OCI-LY7 (cell line): Measurements from ENCODE around the gene HMGN4. TPM values are rescaled to one million over a fixed set of nuclear protein-coding genes. Genes with fewer than 3 reads are reported as not detected.

ENCODE experiments used
- BruUV-seq: library from RNA; stranded (reverse); fragments of 400-500 nt; replicated peaks from 2 replicates; lab custom pipeline; 2021; lab: Mats Ljungman, UMichigan
- CTCF ChIA-PET: fragments of 300-600 bp; sonication (Branson Sonifier 250); formaldehyde crosslinking; loops from one replicate; lab custom pipeline; 2022; ENCODE audit warnings: antibody characterized with exemption; ENCODE audit not compliant: unreplicated experiment; lab: Charles Lee
- POLR2A ChIA-PET: fragments of 300-600 bp; sonication (Branson Sonifier 250); formaldehyde crosslinking; loops from one replicate; lab custom pipeline; 2022; ENCODE audit warnings: antibody characterized with exemption; lab: Charles Lee
- DNase-seq: peaks from one replicate; pipeline ENCODE4 v3.0.0-alpha.2; 2015; ENCODE audit warnings: low spot score
- H2AFZ ChIP-seq: fragments of 200-600 bp; sonication (generic), shearing (Covaris generic); 2 replicates; pipeline ENCODE4 v1.6.1; 2014; ENCODE audit warnings: mild to moderate bottlenecking, antibody characterized with exemption, low read length, moderate library complexity
- H3K27ac ChIP-seq: fragments of 200-600 bp; sonication (generic); 2 replicates; pipeline ENCODE4 v1.5.1; 2014; ENCODE audit warnings: mixed run types, low read depth, mild to moderate bottlenecking, moderate library complexity, low read length, inconsistent platforms; ENCODE audit not compliant: poor library complexity, severe bottlenecking
- H3K36me3 ChIP-seq: fragments of 200-600 bp; sonication (generic); 2 replicates; pipeline ENCODE4 v1.6.1; 2014; ENCODE audit warnings: mild to moderate bottlenecking, antibody characterized with exemption, low read length, moderate library complexity, mixed read lengths; ENCODE audit not compliant: insufficient read depth
- H3K4me1 ChIP-seq: fragments of 200-600 bp; sonication (generic); 2 replicates; pipeline ENCODE4 v1.5.1; 2014; ENCODE audit warnings: mild to moderate bottlenecking, low read length; ENCODE audit not compliant: insufficient read depth, poor library complexity, severe bottlenecking
- H3K4me2 ChIP-seq: fragments of 200-600 bp; sonication (generic); 2 replicates; pipeline ENCODE4 v1.6.1; 2014; ENCODE audit warnings: mild to moderate bottlenecking, low read length
- H3K4me3 ChIP-seq: fragments of 200-600 bp; sonication (generic); 2 replicates; pipeline ENCODE4 v1.5.1; 2014; ENCODE audit warnings: mild to moderate bottlenecking, low read depth, low read length; ENCODE audit not compliant: poor library complexity, severe bottlenecking
- H3K79me2 ChIP-seq: fragments of 200-600 bp; sonication (generic); 2 replicates; pipeline ENCODE4 v1.6.1; 2016; ENCODE audit warnings: low read depth, mild to moderate bottlenecking, low read length, moderate library complexity, mixed read lengths; ENCODE audit not compliant: insufficient read depth
- H3K9me2 ChIP-seq: fragments of 200-600 bp; sonication (generic); 2 replicates; pipeline ENCODE4 v1.6.1; 2016; ENCODE audit warnings: mild to moderate bottlenecking, low read length, mixed read lengths; ENCODE audit not compliant: insufficient read depth
- H3K9me3 ChIP-seq: fragments of 200-600 bp; sonication (generic); 2 replicates; pipeline ENCODE4 v1.6.1; 2014; ENCODE audit warnings: mild to moderate bottlenecking, mixed run types, low read length, mixed read lengths
- H4K20me1 ChIP-seq: fragments of 200-600 bp; sonication (generic); 2 replicates; pipeline ENCODE4 v1.6.1; 2014; ENCODE audit warnings: mild to moderate bottlenecking, antibody characterized with exemption, low read length, moderate library complexity, mixed read lengths; ENCODE audit not compliant: insufficient read depth
- CTCF ChIP-seq: fragments of 200-600 bp; sonication (generic); conservative IDR thresholded peaks from 2 replicates; pipeline ENCODE4 v1.5.1; 2014; ENCODE audit warnings: mild to moderate bottlenecking, antibody characterized with exemption, low read length, moderate library complexity, mixed read lengths
- EZH2phosphoT487 ChIP-seq: fragments of 200-600 bp; sonication (generic); IDR thresholded peaks from 2 replicates; pipeline ENCODE4 v1.6.1; 2018; ENCODE audit warnings: low read depth, borderline replicate concordance, mild to moderate bottlenecking, mixed run types, antibody characterized with exemption, low read length, moderate library complexity, mixed read lengths
- intact Hi-C: fragments of 100-400 bp; cut with micrococcal nuclease; formaldehyde crosslinking; loops from one replicate; pipeline ENCODE4 v1.10.0; 2022; ENCODE audit not compliant: unreplicated experiment
- total RNA-seq, 2 experiments: library from RNA; depleted of rRNA in 1 of 2; stranded (reverse); fragments of >200 nt in 1 of 2; shearing (Covaris generic) in 1 of 2; gene quantifications; 2 replicates each; pipeline ENCODE4 v1.2.3, GENCODE V29; 2014 to 2022

HMGN4 gene
- total RNA-seq, 2 experiments from 2014 or later, result 104 to 113 TPM

DNA sequence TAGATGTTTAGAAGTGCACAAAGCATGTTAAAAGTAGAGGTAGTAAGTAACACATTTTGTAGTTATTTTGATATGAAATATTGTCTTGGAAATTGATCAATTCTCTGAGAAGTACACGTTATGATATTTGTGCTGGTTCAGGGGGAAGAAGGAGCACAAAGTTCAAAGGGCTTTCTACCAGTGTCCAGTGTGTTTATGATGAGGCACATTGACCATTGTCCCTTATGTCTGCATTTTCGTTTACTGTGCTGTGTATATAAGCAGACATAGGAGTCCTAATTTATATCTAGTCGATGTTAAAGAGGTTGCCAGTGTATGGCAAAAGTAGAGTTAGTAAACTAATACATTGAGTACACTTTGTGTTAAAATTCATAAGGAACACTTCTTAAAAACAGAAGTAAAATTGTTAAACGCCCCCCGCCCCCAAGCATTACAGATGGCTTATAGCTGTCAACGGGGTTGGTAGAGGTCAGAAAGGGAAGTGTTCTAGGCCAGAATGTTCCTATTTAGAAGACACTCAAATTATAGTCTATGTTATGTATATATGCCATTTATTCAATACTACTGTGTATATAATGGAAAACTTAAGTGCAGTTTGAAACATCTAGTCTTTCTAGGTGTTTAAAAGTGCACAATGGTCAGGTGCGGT lies 13.3 kb upstream of the HMGN4 start:
- Histone ChIP-seq H3K4me2 (no peak overlapping the region), H3K27ac (no peak overlapping the region), H3K4me3 (no peak overlapping the region), H3K36me3 (no peaks in the 10 kb centered on the region), H2AFZ (no peak overlapping the region), H3K79me2 (no peaks in the 10 kb centered on the region), H3K4me1 (peaks cover 29% of the 10 kb centered on the region), H3K9me2 (no peaks in the 10 kb centered on the region), H4K20me1 (no peaks in the 10 kb centered on the region), H3K9me3 (no peaks in the 10 kb centered on the region)
- TF ChIP-seq EZH2phosphoT487 (no peak), CTCF (no peak)
- CTCF ChIA-PET, result no interaction called here
- intact Hi-C loops, result no loop called here
- no peak for DNase-seq
- POLR2A ChIA-PET, result interaction anchor here (0.7 to 1.3 kb wide), 4 partner anchors 8 to 291 kb away, joined by 3 to 5 read pairs (median 4); no protein-coding TSS in a partner anchor
- BruUV-seq, result no TSS peak

GRCh38 chr6:26525838-26526237 lies 12.3 kb upstream of the HMGN4 start:
- DNase-seq, result no peak
- CTCF ChIA-PET, result no interaction called here
- H3K9me2 ChIP-seq, result no peaks in the 10 kb centered on the region
- intact Hi-C loops, result no loop called here
- no peak overlapping the region for H3K4me3 ChIP-seq
- BruUV-seq, result no TSS peak
- peaks cover 22% of the 10 kb centered on the region for H3K4me1 ChIP-seq
- POLR2A ChIA-PET, result interaction anchor here (0.7 kb wide), 1 partner anchor 292 kb away, joined by 4 read pairs; no protein-coding TSS in a partner anchor
- TF ChIP-seq EZH2phosphoT487, result no peak
- TF ChIP-seq CTCF, result no peak
- no peak overlapping the region for H3K27ac ChIP-seq
- no peaks in the 10 kb centered on the region for H4K20me1 ChIP-seq
- no peak overlapping the region for H2AFZ ChIP-seq
- no peaks in the 10 kb centered on the region for H3K79me2 ChIP-seq
- no peaks in the 10 kb centered on the region for H3K36me3 ChIP-seq
- H3K9me3 ChIP-seq, result no peaks in the 10 kb centered on the region
- H3K4me2 ChIP-seq, result no peak overlapping the region

- TF ChIP-seq EZH2phosphoT487 (no peak), CTCF (no peak)
- CTCF ChIA-PET, result no interaction called here
- intact Hi-C loops, result no loop called here
- Histone ChIP-seq H3K4me1 (peaks cover 17% of the 10 kb centered on the region), H3K27ac (no peak overlapping the region), H2AFZ (no peak overlapping the region), H3K4me2 (no peak overlapping the region), H3K9me3 (no peaks in the 10 kb centered on the region), H3K36me3 (no peaks in the 10 kb centered on the region), H3K79me2 (no peaks in the 10 kb centered on the region), H3K9me2 (no peaks in the 10 kb centered on the region), H4K20me1 (no peaks in the 10 kb centered on the region), H3K4me3 (no peak overlapping the region)
- DNase-seq, result no peak
- POLR2A ChIA-PET, result no interaction called here
- no TSS peak for BruUV-seq
These were observed 11.2 kb upstream of the HMGN4 start for GRCh38 chr6:26526928-26527327.
